Fibroblast of peridontal ligament (primary cell): ENCODE results near the gene EEF1AKMT3.

Experiments used
- DNase-seq: peaks from one replicate; pipeline ENCODE4 v3.0.0-alpha.2; 2010; ENCODE audit errors: extremely low read depth

The EEF1AKMT3 gene

GRCh38 chr12:57751432-57751787 lies 21.0 kb upstream of the EEF1AKMT3 start:
- no peak for DNase-seq

- peak; percentile 99 for DNase-seq
These were observed 20.4 kb upstream of the EEF1AKMT3 start, which contains the start of gene CDK4 for GRCh38 chr12:57751788-57752667. TSS of gene CDK4 (minus strand) at chr12:57752310. CDS start at chr12:57751717, 593 bp downstream.

GRCh38 chr12:57752668-57753000 lies 19.8 kb upstream of the EEF1AKMT3 start:
- no peak for DNase-seq

GRCh38 chr12:57753756-57754337 lies 18.6 kb upstream of the EEF1AKMT3 start:
- no peak for DNase-seq

GRCh38 chr12:57754411-57755193 lies 17.8 kb upstream of the EEF1AKMT3 start, which contains the start of gene MARCHF9:
TSS of gene MARCHF9 (plus strand) at chr12:57755103. CDS start at chr12:57755529, 426 bp downstream.
- no peak for DNase-seq

GRCh38 chr12:57755194-57755453 lies 17.3 kb upstream of the EEF1AKMT3 start:
- no peak for DNase-seq

- no peak for DNase-seq
These were observed 16.7 kb upstream of the EEF1AKMT3 start for GRCh38 chr12:57755454-57756372.

- DNase-seq, result no peak
These were observed 15.7 kb upstream of the EEF1AKMT3 start for GRCh38 chr12:57756406-57757341.

GRCh38 chr12:57757771-57758170 lies 14.6 kb upstream of the EEF1AKMT3 start:
- no peak for DNase-seq

- DNase-seq, result no peak
These were observed 13.7 kb upstream of the EEF1AKMT3 start for GRCh38 chr12:57758552-57759359.

GRCh38 chr12:57759360-57759980 lies 12.9 kb upstream of the EEF1AKMT3 start:
- DNase-seq, result no peak

- no peak for DNase-seq
These were observed 11.9 kb upstream of the EEF1AKMT3 start for GRCh38 chr12:57760347-57760982.

GRCh38 chr12:57761391-57761998 lies 10.9 kb upstream of the EEF1AKMT3 start:
- no peak for DNase-seq

GRCh38 chr12:57762463-57762862 lies 10.0 kb upstream of the EEF1AKMT3 start:
- no peak for DNase-seq

GRCh38 chr12:57763881-57764661 lies 8.3 kb upstream of the EEF1AKMT3 start:
- DNase-seq, result no peak

- DNase-seq, result no peak
These were observed 7.8 kb upstream of the EEF1AKMT3 start for GRCh38 chr12:57764662-57765002.

- no peak for DNase-seq
These were observed 7.3 kb upstream of the EEF1AKMT3 start for GRCh38 chr12:57765003-57765697.
